Measurements from ENCODE around the gene MLXIP. TPM values are rescaled to one million over a fixed set of nuclear protein-coding genes. Genes with fewer than 3 reads are reported as not detected.

The MLXIP gene
- total and polyA plus RNA-seq, 2 of the 8 experiments (the other 6 are each of a cell fraction or from before 2014, with no cell fraction given): 5.5 to 40.5 TPM

DNA sequence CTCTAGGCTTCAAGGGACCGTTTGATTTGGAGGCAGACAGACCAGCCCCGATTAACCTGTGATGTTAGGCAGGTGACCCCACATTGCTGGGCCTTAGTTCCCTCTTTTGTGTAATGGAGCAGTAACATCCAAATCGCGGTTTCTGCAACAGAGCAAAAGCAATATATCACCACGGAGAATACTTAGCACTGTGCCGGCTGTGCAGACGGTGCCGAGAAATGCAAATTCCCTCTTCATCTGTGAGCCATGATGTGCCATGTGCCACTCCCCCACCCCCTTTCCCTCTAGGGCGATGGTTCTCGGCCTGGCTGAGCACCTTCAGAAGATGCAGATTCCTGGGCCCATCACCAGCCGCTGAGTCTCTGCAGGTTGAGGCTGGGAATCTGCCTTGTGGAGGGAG is 46.0 kb upstream of the MLXIP start:
- H2BK5ac ChIP-seq (ENCODE audit: low read depth, low read length): no peak overlapping the region
- peaks cover 0 to 25% of the 10 kb centered on the region in 2 experiments; a peak in 3 of 4 replicates for H3K79me2 ChIP-seq (ENCODE audit: control insufficient read depth in 1 of 2, insufficient read depth in 2 of 2, low read length in 2 of 2)
- no peak overlapping the region for H4K91ac ChIP-seq (replicated peaks; ENCODE audit: insufficient read length, low read length)
- no peak overlapping the region for H2BK15ac ChIP-seq (ENCODE audit: low read length)
- peaks cover 9 to 24% of the 10 kb centered on the region in 2 experiments for H4K20me1 ChIP-seq (replicated peaks in 1 of 2; ENCODE audit: control insufficient read depth in 1 of 2, insufficient read depth in 2 of 2, low read length in 2 of 2)
- POLR2A ChIA-PET (ENCODE audit: partially characterized antibody): interaction anchor here (0.9 to 2.2 kb wide), 4 partner anchors 11 to 192 kb away, joined by 3 to 9 read pairs (median 4); partner anchors contain the start of gene BCL7A
- H3K9me3 ChIP-seq (ENCODE audit: insufficient read depth in 2 of 2, low read depth in 1 of 2, low read length in 1 of 2): no peaks in the 10 kb centered on the region
- no peak overlapping the region for H3K4ac ChIP-seq (replicated peaks; ENCODE audit: insufficient read length, low read depth, low read length)
- no peak overlapping the region for H2BK12ac ChIP-seq (ENCODE audit: low read depth, low read length)
- H4K5ac ChIP-seq (ENCODE audit: insufficient read length, low read depth, low read length): no peak overlapping the region
- no peak for FAIRE-seq
- peaks cover 0 to 9% (median 5%) of the 10 kb centered on the region in 4 experiments; a peak in 6 of 7 replicates for H3K4me1 ChIP-seq (replicated peaks in 1 of 4; ENCODE audit: control insufficient read depth in 3 of 4, insufficient read depth in 4 of 4, low read length in 3 of 4)
- no peak overlapping the region for H3K14ac ChIP-seq (ENCODE audit: insufficient read length)
- no peak overlapping the region for H3K4me3 ChIP-seq (ENCODE audit: extremely low read depth in 1 of 4, insufficient read depth in 2 of 4, low read depth in 3 of 4, low read length in 4 of 4)
- peaks cover 0 to 6% (median 5%) of the 10 kb centered on the region in 4 experiments; a peak in 2 of 8 replicates for H3K36me3 ChIP-seq (ENCODE audit: control insufficient read depth in 2 of 4, insufficient read depth in 4 of 4, low read length in 3 of 4)
- no peak overlapping the region for H2AK5ac ChIP-seq (ENCODE audit: low read depth, low read length)
- no peak overlapping the region for H3K27ac ChIP-seq (ENCODE audit: low read depth, low read length)
- 0 out of 2 replicates have a peak, but pooled peaks cover 1% of the 10 kb centered on the region for H3K23me2 ChIP-seq (ENCODE audit: low read depth, low read length)
- no peak for TF ChIP-seq SP4 (IDR thresholded peaks at IDR 0.05; ENCODE audit: low read length)
- TF ChIP-seq EP300 (IDR thresholded peaks at IDR 0.05; ENCODE audit: borderline replicate concordance in 1 of 2, low read depth in 2 of 2, low read length in 2 of 2): no peak
- TF ChIP-seq TCF12 (IDR thresholded peaks at IDR 0.05; ENCODE audit: low read depth, low read length): no peak
- TF ChIP-seq EZH2 (IDR thresholded peaks at IDR 0.05; ENCODE audit: low read depth, low read length, severe bottlenecking): no peak
- TF ChIP-seq BACH1 (IDR thresholded peaks at IDR 0.05; ENCODE audit: low read length): no peak
- no peak for TF ChIP-seq JUND (IDR thresholded peaks at IDR 0.05; ENCODE audit: low read length)
- no peak for TF ChIP-seq ZNF274 (IDR thresholded peaks at IDR 0.05; ENCODE audit: borderline replicate concordance, extremely low read depth, low read length)
- TF ChIP-seq CTBP2 (IDR thresholded peaks at IDR 0.05; ENCODE audit: borderline replicate concordance, insufficient read depth, insufficient read length, low read length): no peak
- CTCF ChIA-PET (ENCODE audit: partially characterized antibody): interaction anchor here (0.6 to 3.4 kb wide), 15 partner anchors 9 to 351 kb away, joined by 3 to 18 read pairs (median 4); no protein-coding TSS in a partner anchor
- no peak overlapping the region for H3K4me2 ChIP-seq (ENCODE audit: insufficient read depth in 1 of 2, low read depth in 2 of 2, low read length in 2 of 2)
- no peak overlapping the region for H3K9ac ChIP-seq (replicated peaks in 1 of 4; ENCODE audit: extremely low read depth in 1 of 4, low read depth in 3 of 4, low read length in 3 of 4)
- H3K23ac ChIP-seq (ENCODE audit: insufficient read length): no peak overlapping the region
- H3K56ac ChIP-seq (replicated peaks; ENCODE audit: insufficient read length, low read depth, low read length): no peak overlapping the region
- H4K8ac ChIP-seq (ENCODE audit: extremely low read depth, insufficient read depth, low read length): no peak overlapping the region
- peaks cover 9% of the 10 kb centered on the region for H3K79me1 ChIP-seq (ENCODE audit: low read depth, low read length)
- H3K18ac ChIP-seq (ENCODE audit: extremely low read depth, low read length): no peak overlapping the region
- WGBS, 2 experiments (ENCODE audit: extremely low coverage in 1 of 2, insufficient coverage in 1 of 2, insufficient read length in 1 of 2, insufficient replicate concordance in 2 of 2, low coverage in 1 of 2, low lambda C conversion rate in 2 of 2, missing lambda C conversion rate in 1 of 2): 96% methylated on average over 11 of the region's 11 CpGs; no CpG with 5 or more reads in 1 of the 2 experiments
- H2AFZ ChIP-seq (ENCODE audit: low read length): no peak overlapping the region
- H3K27me3 ChIP-seq (replicated peaks in 1 of 4; ENCODE audit: control insufficient read depth in 3 of 4, extremely low read depth in 1 of 4, insufficient read depth in 3 of 4, low read length in 3 of 4): no peaks in the 10 kb centered on the region
- H2BK120ac ChIP-seq (replicated peaks; ENCODE audit: low read depth, low read length): no peak overlapping the region
- no peak for DNase-seq (ENCODE audit: low read depth in 1 of 2, low spot score in 2 of 2)
- H2BK20ac ChIP-seq (ENCODE audit: low read length): no peak overlapping the region
